H1 (cell line): ENCODE results near the gene MINAR1. TPM values are rescaled to one million over a fixed set of nuclear protein-coding genes. Genes with fewer than 3 reads are reported as not detected.

Experiments used
- CTCF ChIA-PET: fragments of 300-600 bp; sonication (Branson Sonifier 250); formaldehyde crosslinking; loops from one replicate; lab custom pipeline; 2021; ENCODE audit not compliant: partially characterized antibody; lab: Charles Lee
- POLR2A ChIA-PET: fragments of 300-600 bp; sonication (Branson Sonifier 250); formaldehyde crosslinking; loops from one replicate; lab custom pipeline; 2021; ENCODE audit warnings: inconsistent platforms; ENCODE audit not compliant: partially characterized antibody; lab: Charles Lee
- DNase-seq, 2 experiments: peaks; one replicate each; pipeline versions ENCODE4 v3.0.0 to v3.0.0-alpha.2; 2010 to 2022; ENCODE audit warnings: low spot score in 2 of 2, low read depth in 1 of 2, mixed read lengths in 1 of 2
- FAIRE-seq: peaks from 2 replicates; lab custom pipeline; 2011; peaks lifted over from hg19 to GRCh38; lab: Jason Lieb, UNC
- H2AFZ ChIP-seq: 2 replicates; pipeline ENCODE4 v1.8.1; 2012; ENCODE audit warnings: low read length, inconsistent platforms
- H2AK5ac ChIP-seq: 2 replicates; pipeline ENCODE4 v1.6.1; 2013; ENCODE audit warnings: low read depth, low read length
- H2BK120ac ChIP-seq: replicated peaks from 2 replicates; pipeline ENCODE3; 2013; ENCODE audit warnings: low read depth, low read length, inconsistent platforms
- H2BK12ac ChIP-seq: 2 replicates; pipeline ENCODE4 v1.6.1; 2013; ENCODE audit warnings: low read depth, low read length
- H2BK15ac ChIP-seq: 2 replicates; pipeline ENCODE4 v1.6.1; 2013; ENCODE audit warnings: low read length
- H2BK20ac ChIP-seq: 2 replicates; pipeline ENCODE4 v1.6.1; 2013; ENCODE audit warnings: low read length
- H2BK5ac ChIP-seq: 2 replicates; pipeline ENCODE4 v1.6.1; 2013; ENCODE audit warnings: low read depth, low read length
- H3K14ac ChIP-seq: 2 replicates; pipeline ENCODE4 v1.6.1; 2013; ENCODE audit warnings: inconsistent platforms; ENCODE audit not compliant: insufficient read length
- H3K18ac ChIP-seq: 2 replicates; pipeline ENCODE4 v1.6.1; 2013; ENCODE audit warnings: low read length; ENCODE audit errors: extremely low read depth
- H3K23ac ChIP-seq: 2 replicates; pipeline ENCODE4 v1.6.1; 2013; ENCODE audit warnings: inconsistent platforms; ENCODE audit not compliant: insufficient read length
- H3K23me2 ChIP-seq: 2 replicates; pipeline ENCODE4 v1.6.1; 2013; ENCODE audit warnings: low read depth, low read length
- H3K27ac ChIP-seq: 2 replicates; pipeline ENCODE4 v1.6.1; 2011; ENCODE audit warnings: low read depth, low read length, inconsistent platforms
- H3K27me3 ChIP-seq, 4 experiments: replicated peaks in 1 of 4; 1 replicate in 1 of 4; 2 replicates in 3 of 4; pipeline versions ENCODE4 v1.6.1 to v1.8.1; 2011 to 2013; ENCODE audit warnings: low read length in 3 of 4, mild to moderate bottlenecking in 3 of 4, inconsistent platforms in 2 of 4, mixed read lengths in 2 of 4, moderate library complexity in 1 of 4; ENCODE audit not compliant: control insufficient read depth in 3 of 4, insufficient read depth in 3 of 4; ENCODE audit errors: extremely low read depth in 1 of 4
- H3K36me3 ChIP-seq, 4 experiments: 2 replicates each; pipeline versions ENCODE4 v1.6.1 to v1.8.1; 2011 to 2013; ENCODE audit warnings: mild to moderate bottlenecking in 4 of 4, low read length in 3 of 4, moderate library complexity in 2 of 4, control low read depth in 1 of 4, inconsistent platforms in 1 of 4; ENCODE audit not compliant: insufficient read depth in 4 of 4, control insufficient read depth in 2 of 4
- H3K4ac ChIP-seq: replicated peaks from 2 replicates; pipeline ENCODE3; 2013; ENCODE audit warnings: low read length, low read depth, mixed read lengths, inconsistent platforms; ENCODE audit not compliant: insufficient read length
- H3K4me1 ChIP-seq, 4 experiments: replicated peaks in 1 of 4; 1 replicate in 1 of 4; 2 replicates in 3 of 4; pipeline versions ENCODE4 v1.6.1 to v1.8.1; 2011 to 2013; ENCODE audit warnings: low read length in 3 of 4, inconsistent platforms in 2 of 4, mixed read lengths in 1 of 4; ENCODE audit not compliant: insufficient read depth in 4 of 4, control insufficient read depth in 3 of 4
- H3K4me2 ChIP-seq, 2 experiments: 2 replicates each; pipeline versions ENCODE4 v1.6.1 to v1.8.1; 2011 to 2013; ENCODE audit warnings: low read depth in 2 of 2, low read length in 2 of 2, control low read depth in 1 of 2, inconsistent platforms in 1 of 2, mild to moderate bottlenecking in 1 of 2; ENCODE audit not compliant: insufficient read depth in 1 of 2
- H3K4me3 ChIP-seq, 4 experiments: fragments of 200-600, 300-600 bp in 1 of 4; sonication (generic), shearing (Covaris generic), sonication (Bioruptor Twin) in 1 of 4; 2 replicates each; pipeline versions ENCODE4 v1.5.1 to v1.8.1; 2011 to 2016; ENCODE audit warnings: low read length in 4 of 4, low read depth in 3 of 4, control low read depth in 2 of 4, inconsistent platforms in 2 of 4, mild to moderate bottlenecking in 2 of 4, mixed read lengths in 1 of 4, moderate library complexity in 1 of 4; ENCODE audit not compliant: insufficient read depth in 2 of 4; ENCODE audit errors: extremely low read depth in 1 of 4
- H3K56ac ChIP-seq: replicated peaks from 2 replicates; pipeline ENCODE3; 2013; ENCODE audit warnings: low read depth, mild to moderate bottlenecking, mixed read lengths, low read length, inconsistent platforms; ENCODE audit not compliant: insufficient read length
- H3K79me1 ChIP-seq: 2 replicates; pipeline ENCODE4 v1.6.1; 2013; ENCODE audit warnings: low read depth, low read length, control low read depth
- H3K79me2 ChIP-seq, 2 experiments: 2 replicates each; pipeline versions ENCODE4 v1.6.1 to v1.8.1; 2012 to 2013; ENCODE audit warnings: low read length in 2 of 2, mild to moderate bottlenecking in 2 of 2, inconsistent platforms in 1 of 2; ENCODE audit not compliant: insufficient read depth in 2 of 2, control insufficient read depth in 1 of 2
- H3K9ac ChIP-seq, 4 experiments: replicated peaks in 1 of 4; 1 replicate in 1 of 4; 2 replicates in 3 of 4; pipeline versions ENCODE4 v1.6.1 to v1.8.1; 2011 to 2013; ENCODE audit warnings: low read depth in 3 of 4, low read length in 3 of 4, control low read depth in 2 of 4, mild to moderate bottlenecking in 2 of 4, moderate library complexity in 2 of 4, inconsistent platforms in 1 of 4; ENCODE audit errors: extremely low read depth in 1 of 4
- H3K9me3 ChIP-seq, 2 experiments: 2 replicates each; pipeline versions ENCODE4 v1.6.1 to v1.8.1; 2012 to 2013; ENCODE audit warnings: mild to moderate bottlenecking in 2 of 2, moderate library complexity in 2 of 2, control low read depth in 1 of 2, inconsistent platforms in 1 of 2, low read depth in 1 of 2, low read length in 1 of 2, mixed read lengths in 1 of 2; ENCODE audit not compliant: insufficient read depth in 2 of 2
- H4K20me1 ChIP-seq, 2 experiments: replicated peaks in 1 of 2; 2 replicates each; pipeline versions ENCODE3 to v1.8.1; 2011 to 2013; ENCODE audit warnings: inconsistent platforms in 2 of 2, low read length in 2 of 2, mild to moderate bottlenecking in 1 of 2; ENCODE audit not compliant: insufficient read depth in 2 of 2, control insufficient read depth in 1 of 2
- H4K5ac ChIP-seq: 2 replicates; pipeline ENCODE4 v1.6.1; 2013; ENCODE audit warnings: low read length, low read depth, mixed read lengths, inconsistent platforms; ENCODE audit not compliant: insufficient read length
- H4K8ac ChIP-seq: 2 replicates; pipeline ENCODE4 v1.8.0; 2013; ENCODE audit warnings: mild to moderate bottlenecking, moderate library complexity, low read length, inconsistent platforms; ENCODE audit not compliant: insufficient read depth; ENCODE audit errors: extremely low read depth
- H4K91ac ChIP-seq: replicated peaks from 2 replicates; pipeline ENCODE3; 2013; ENCODE audit warnings: low read length, mixed read lengths, inconsistent platforms; ENCODE audit not compliant: insufficient read length
- BACH1 ChIP-seq: IDR thresholded peaks from 2 replicates; pipeline ENCODE4 v1.6.1; 2012; ENCODE audit warnings: low read length, improper control_type of control experiment
- E2F6 ChIP-seq: IDR thresholded peaks from 2 replicates; pipeline ENCODE4 v1.6.1; 2012; ENCODE audit warnings: inconsistent platforms
- HDAC6 ChIP-seq: IDR thresholded peaks from one replicate; pipeline ENCODE4 v1.7.1; 2012; ENCODE audit warnings: low read depth, mild to moderate bottlenecking, inconsistent platforms, low read length, moderate library complexity
- MAX ChIP-seq: IDR thresholded peaks from 2 replicates; pipeline ENCODE4 v1.6.1; 2012; ENCODE audit warnings: inconsistent platforms
- NANOG ChIP-seq: IDR thresholded peaks from 2 replicates; pipeline ENCODE4 v1.6.1; 2011; ENCODE audit warnings: low read length, low read depth, mild to moderate bottlenecking, inconsistent platforms; ENCODE audit not compliant: insufficient read depth, poor library complexity, severe bottlenecking
- POU5F1 ChIP-seq: IDR thresholded peaks from 2 replicates; pipeline ENCODE4 v1.6.1; 2011; ENCODE audit warnings: low read depth, mild to moderate bottlenecking, low read length, moderate library complexity
- SIX5 ChIP-seq: IDR thresholded peaks from 2 replicates; pipeline ENCODE4 v1.6.1; 2011; ENCODE audit warnings: mild to moderate bottlenecking, low read depth, low read length
- ZNF274 ChIP-seq: IDR thresholded peaks from 2 replicates; pipeline ENCODE4 v1.7.0; 2012; ENCODE audit warnings: low read length, borderline replicate concordance; ENCODE audit errors: extremely low read depth
- WGBS, 2 experiments: shearing (Covaris generic) in 1 of 2; methylation state at CpG; one replicate each; pipeline versions ENCODE4 v1.1.6 to v1.1.7; 2013 to 2015; ENCODE audit warnings: low lambda C conversion rate in 2 of 2, mixed read lengths in 2 of 2, inconsistent platforms in 1 of 2, low coverage in 1 of 2, missing lambda C conversion rate in 1 of 2; ENCODE audit not compliant: insufficient replicate concordance in 2 of 2, insufficient coverage in 1 of 2, insufficient read length in 1 of 2; ENCODE audit errors: extremely low coverage in 1 of 2, missing lambda C conversion rate in 1 of 2; 5-methylcytosine and 5-hydroxymethylcytosine counted together
- polyA plus RNA-seq, 7 experiments: library from polyadenylated mRNA; depleted of rRNA in 3 of 7; stranded (reverse) in 5 of 7; unstranded in 2 of 7; fragments of >200 nt in 5 of 7; fragments of 200-250 nt in 2 of 7; gene quantifications; 1 replicate in 5 of 7; 2 replicates in 1 of 7; 4 replicates in 1 of 7; pipeline versions ENCODE4 v1.2.1 to v1.2.3, GENCODE V29; 2011 to 2013; ENCODE audit warnings: missing spikeins in 2 of 7, mixed read lengths in 2 of 7
- total RNA-seq: library from RNA; stranded (reverse); fragmentation: NEBNext Ultra II Directional; extraction: Animal tissue kit (Norgen Biotek cat#: 25700); gene quantifications from 2 replicates; pipeline ENCODE4 v1.2.1, GENCODE V29; 2021

Gene MINAR1
- total and polyA plus RNA-seq, 2 of the 8 experiments (the other 6 are each of a cell fraction or from before 2014, with no cell fraction given): 0.17 to 0.67 TPM

- H2AFZ ChIP-seq: peak overlapping the region; percentile 17
- no peak overlapping the region for H2BK12ac ChIP-seq
- H2BK5ac ChIP-seq: no peak overlapping the region
- H4K8ac ChIP-seq: no peak overlapping the region
- H3K4me3 ChIP-seq: no peak overlapping the region
- H4K20me1 ChIP-seq: peaks cover 0 to 5% of the 10 kb centered on the region in 2 experiments
- no peak overlapping the region for H3K18ac ChIP-seq
- no peaks in the 10 kb centered on the region; the same call in 1 of the 2 replicates for H3K79me1 ChIP-seq
- peaks cover 0 to 3% (median under 1%) of the 10 kb centered on the region in 4 experiments; a peak in 1 of 7 replicates for H3K4me1 ChIP-seq
- H3K23ac ChIP-seq: no peak overlapping the region
- FAIRE-seq (no peak), DNase-seq (no peak)
- H3K36me3 ChIP-seq: no peaks in the 10 kb centered on the region
- no peak overlapping the region for H3K27ac ChIP-seq
- no peak overlapping the region; a peak in 1 of 4 replicates for H3K4me2 ChIP-seq
- no peaks in the 10 kb centered on the region for H3K79me2 ChIP-seq
- 75 to 100% methylated on average over 1 to 7 of the region's 7 CpGs for WGBS, 2 experiments
- H3K4ac ChIP-seq: no peak overlapping the region
- CTCF ChIA-PET: interaction anchor here (0.6 to 1.1 kb wide), 2 partner anchors 59 to 75 kb away, joined by 3 to 4 read pairs; no protein-coding TSS in a partner anchor
- peaks cover 16% of the 10 kb centered on the region; the same call in 1 of the 2 replicates for H3K23me2 ChIP-seq
- no peak overlapping the region for H2BK20ac ChIP-seq
- no peak overlapping the region for H2BK120ac ChIP-seq
- H2BK15ac ChIP-seq: no peak overlapping the region
- H3K56ac ChIP-seq: no peak overlapping the region
- H3K9ac ChIP-seq: no peak overlapping the region
- H4K5ac ChIP-seq: no peak overlapping the region
- H3K9me3 ChIP-seq: no peaks in the 10 kb centered on the region
- TF ChIP-seq ZNF274 (no peak), MAX (peak; percentile 87), BACH1 (no peak), HDAC6 (no peak), POU5F1 (no peak), E2F6 (peak; percentile 66), NANOG (no peak), SIX5 (no peak)
- TF ChIP-seq, all 59 proteins: peak for 2
- Histone ChIP-seq H2AK5ac (no peak overlapping the region), H4K91ac (no peak overlapping the region), H3K27me3 (peaks cover 0 to 6% (median 3%) of the 10 kb centered on the region in 4 experiments; a peak in 4 of 7 replicates), H3K14ac (no peak overlapping the region)
- POLR2A ChIA-PET: no interaction called here
These were observed 8.3 kb downstream of the MINAR1 start for GRCh38 chr15:79440355-79440908.
